ENCODE results near the gene GTF2H4. TPM values are rescaled to one million over a fixed set of nuclear protein-coding genes. Genes with fewer than 3 reads are reported as not detected.
A peak's percentile ranks its signal among the peaks of the same experiment; 100 is the strongest.
"Not testable (repeated sequence)": the region's sequence is repeated elsewhere in the genome, so short reads cannot be mapped to it uniquely, and the experiment has no call there.

The GTF2H4 gene
- total RNA-seq, 4 donors from 2014 or later: 5.7 to 20.7 (median 7.5) TPM

GRCh38 chr6:30901436-30901835, 6.6 kb upstream of the GTF2H4 start:
- in situ Hi-C loops (cut with MboI; ENCODE audit: low sequenced_read_pairs in 4 of 4) (no loop called here), intact Hi-C loops (cut with DNase I; ENCODE audit: low total_unique reads) (no loop called here)
- H3K9me3 ChIP-seq: no peaks in the 10 kb centered on the region
- H3K4me1 ChIP-seq: no peaks in the 10 kb centered on the region
- TF ChIP-seq POLR2A (IDR thresholded peaks at IDR 0.05) (no peak), CTCF (IDR thresholded peaks at IDR 0.05 in 4 of 5, conservative IDR thresholded peaks at IDR 0.05 in 1 of 5) (no peak)
- no peak overlapping the region for H3K4me3 ChIP-seq
- ATAC-seq (no peak), DNase-seq (no peak)
- no peaks in the 10 kb centered on the region for H3K27me3 ChIP-seq
- peaks cover 0 to 32% of the 10 kb centered on the region in 2 donors for H3K36me3 ChIP-seq
- no peak overlapping the region for H3K27ac ChIP-seq

GRCh38 chr6:30902196-30902595, 5.8 kb upstream of the GTF2H4 start:
- H3K36me3 ChIP-seq: peaks cover 0 to 24% of the 10 kb centered on the region in 2 donors
- intact Hi-C loops (cut with DNase I; ENCODE audit: low total_unique reads); H3K27me3 ChIP-seq; H3K4me3 ChIP-seq; ATAC-seq; H3K27ac ChIP-seq; in situ Hi-C loops (cut with MboI; ENCODE audit: low sequenced_read_pairs in 4 of 4); H3K4me1 ChIP-seq; H3K9me3 ChIP-seq; DNase-seq: not testable (repeated sequence)

- DNase-seq (no peak), ATAC-seq (no peak)
- Histone ChIP-seq H3K36me3 (peaks cover 0 to 19% of the 10 kb centered on the region in 2 donors), H3K27ac (no peak overlapping the region), H3K4me3 (no peak overlapping the region), H3K9me3 (no peaks in the 10 kb centered on the region), H3K4me1 (peaks cover 0 to 2% of the 10 kb centered on the region in 2 donors), H3K27me3 (no peaks in the 10 kb centered on the region)
- no peak for TF ChIP-seq POLR2A (IDR thresholded peaks at IDR 0.05)
- no peak for TF ChIP-seq CTCF (IDR thresholded peaks at IDR 0.05 in 4 of 5, conservative IDR thresholded peaks at IDR 0.05 in 1 of 5)
- in situ Hi-C loops (cut with MboI; ENCODE audit: low sequenced_read_pairs in 4 of 4): no loop called here
- intact Hi-C loops (cut with DNase I; ENCODE audit: low total_unique reads): no loop called here
Measured at GRCh38 chr6:30902709-30903108, 5.3 kb upstream of the GTF2H4 start.

- H3K27ac ChIP-seq: no peak overlapping the region
- no peak for TF ChIP-seq CTCF (IDR thresholded peaks at IDR 0.05 in 4 of 5, conservative IDR thresholded peaks at IDR 0.05 in 1 of 5)
- ATAC-seq: no peak
- intact Hi-C loops (cut with DNase I; ENCODE audit: low total_unique reads) (no loop called here), in situ Hi-C loops (cut with MboI; ENCODE audit: low sequenced_read_pairs in 4 of 4) (no loop called here)
- H3K4me3 ChIP-seq: no peak overlapping the region
- H3K27me3 ChIP-seq: no peaks in the 10 kb centered on the region
- peaks cover 0 to 14% of the 10 kb centered on the region in 2 donors for H3K36me3 ChIP-seq
- peaks cover 0 to 2% of the 10 kb centered on the region in 2 donors for H3K4me1 ChIP-seq
- H3K9me3 ChIP-seq: no peaks in the 10 kb centered on the region
- no peak for DNase-seq
Measured at GRCh38 chr6:30903236-30903635, 4.8 kb upstream of the GTF2H4 start.

- peak overlapping the region; percentile 69 to 88 (median 81) for H3K27ac ChIP-seq
- DNase-seq; H3K9me3 ChIP-seq; in situ Hi-C loops (cut with MboI; ENCODE audit: low sequenced_read_pairs in 4 of 4); H3K27me3 ChIP-seq; ATAC-seq; intact Hi-C loops (cut with DNase I; ENCODE audit: low total_unique reads): not testable (repeated sequence)
- peaks cover 0 to 23% of the 10 kb centered on the region in 2 donors for H3K36me3 ChIP-seq
- H3K4me3 ChIP-seq: peak overlapping the region; percentile 87 to 98 (median 94)
- H3K4me1 ChIP-seq: peaks cover 10 to 13% of the 10 kb centered on the region in 2 donors
Measured at GRCh38 chr6:30907290-30907757, 683 bp upstream of the GTF2H4 start.

GRCh38 chr6:30908700-30909099, 693 bp downstream of the GTF2H4 start:
- Histone ChIP-seq H3K4me1 (peaks cover 10 to 22% of the 10 kb centered on the region in 2 donors), H3K36me3 (peaks cover 0 to 23% of the 10 kb centered on the region in 2 donors), H3K9me3 (no peaks in the 10 kb centered on the region), H3K27me3 (no peaks in the 10 kb centered on the region), H3K27ac (peak overlapping the region; percentile 72 to 88 (median 81)), H3K4me3 (peak overlapping the region; percentile 87 to 98 (median 94))
- no peak for ATAC-seq
- in situ Hi-C loops (cut with MboI; ENCODE audit: low sequenced_read_pairs in 4 of 4) (no loop called here), intact Hi-C loops (cut with DNase I; ENCODE audit: low total_unique reads) (loop anchor here (1.0 kb wide), 1 partner anchor 22 kb away; no protein-coding TSS in a partner anchor)
- no peak for DNase-seq
- TF ChIP-seq POLR2A (IDR thresholded peaks at IDR 0.05) (no peak), CTCF (IDR thresholded peaks at IDR 0.05 in 4 of 5, conservative IDR thresholded peaks at IDR 0.05 in 1 of 5) (no peak)

GRCh38 chr6:30910473-30910872, 2.5 kb downstream of the GTF2H4 start:
- intact Hi-C loops (cut with DNase I; ENCODE audit: low total_unique reads): loop anchor here (5.0 to 10.0 kb wide), 4 partner anchors 33 to 284 kb away; partner anchors contain the start of genes DHX16, FLOT1 and IER3
- peaks cover 0 to 23% of the 10 kb centered on the region in 2 donors for H3K36me3 ChIP-seq
- in situ Hi-C loops (cut with MboI; ENCODE audit: low sequenced_read_pairs in 4 of 4): loop anchor here in 3 of 4 donors (10.0 kb wide), 2 partner anchors 134 to 164 kb away; no protein-coding TSS in a partner anchor
- not testable (repeated sequence) for ATAC-seq, H3K27me3 ChIP-seq, H3K4me3 ChIP-seq, H3K27ac ChIP-seq, H3K9me3 ChIP-seq, DNase-seq
- H3K4me1 ChIP-seq: peaks cover 21 to 31% of the 10 kb centered on the region in 2 donors
